MM.1S (cell line): Measurements from ENCODE around the gene ZNF546.

Experiments used
- DNase-seq: peaks from one replicate; pipeline ENCODE4 v3.0.0-alpha.2; 2015
- H2AFZ ChIP-seq: fragments of 300-600 bp; sonication (generic); 2 replicates; pipeline ENCODE4 v1.6.0; 2016; ENCODE audit warnings: antibody characterized with exemption, low read length
- H3F3A ChIP-seq: fragments of 300-600 bp; sonication (generic); 2 replicates; pipeline ENCODE4 v1.6.1; 2016; ENCODE audit warnings: mild to moderate bottlenecking, antibody characterized with exemption, low read length, moderate library complexity, mixed read lengths; ENCODE audit not compliant: insufficient read depth
- H3K27ac ChIP-seq: fragments of 300-600 bp; sonication (generic); 2 replicates; pipeline ENCODE4 v1.5.1; 2016; ENCODE audit warnings: mild to moderate bottlenecking, low read length
- H3K27me3 ChIP-seq: fragments of 300-600 bp; sonication (generic); replicated peaks from 2 replicates; pipeline ENCODE4 v1.6.0; 2016; ENCODE audit warnings: low read length; ENCODE audit not compliant: insufficient read depth
- H3K36me3 ChIP-seq: fragments of 300-600 bp; sonication (generic); replicated peaks from 2 replicates; pipeline ENCODE4 v1.6.1; 2016; ENCODE audit warnings: mild to moderate bottlenecking, low read length, mixed read lengths; ENCODE audit not compliant: insufficient read depth
- H3K4me1 ChIP-seq: fragments of 300-600 bp; sonication (generic); 2 replicates; pipeline ENCODE4 v1.6.1; 2016; ENCODE audit warnings: low read length, mixed read lengths
- H3K4me2 ChIP-seq: fragments of 300-600 bp; sonication (generic); 2 replicates; pipeline ENCODE4 v1.6.0; 2016; ENCODE audit warnings: low read depth, low read length
- H3K4me3 ChIP-seq: fragments of 300-600 bp; sonication (generic); 2 replicates; pipeline ENCODE4 v1.5.1; 2016; ENCODE audit warnings: low read length, mixed read lengths
- H3K79me2 ChIP-seq: fragments of 300-600 bp; sonication (generic); 2 replicates; pipeline ENCODE4 v1.6.1; 2016; ENCODE audit warnings: mixed run types, low read length, mixed read lengths
- H3K9ac ChIP-seq: fragments of 300-600 bp; sonication (generic); 2 replicates; pipeline ENCODE4 v1.6.1; 2016; ENCODE audit warnings: low read length, mixed read lengths
- H3K9me2 ChIP-seq: fragments of 300-600 bp; sonication (generic); replicated peaks from 2 replicates; pipeline ENCODE4 v1.6.1; 2016; ENCODE audit warnings: mild to moderate bottlenecking, low read length, mixed read lengths; ENCODE audit not compliant: insufficient read depth
- H3K9me3 ChIP-seq: fragments of 300-600 bp; sonication (generic); replicated peaks from 2 replicates; pipeline ENCODE4 v1.6.1; 2016; ENCODE audit warnings: mild to moderate bottlenecking, low read length, mixed read lengths; ENCODE audit not compliant: insufficient read depth
- H4K20me1 ChIP-seq: fragments of 300-600 bp; sonication (generic); 2 replicates; pipeline ENCODE4 v1.6.1; 2016; ENCODE audit warnings: mild to moderate bottlenecking, low read length, moderate library complexity, mixed read lengths; ENCODE audit not compliant: insufficient read depth
- CTCF ChIP-seq: fragments of 300-600 bp; sonication (generic); IDR thresholded peaks from 2 replicates; pipeline ENCODE4 v1.5.1; 2016; ENCODE audit warnings: antibody characterized with exemption, low read length, mixed read lengths
- EZH2 ChIP-seq: fragments of 300-600 bp; sonication (generic); optimal IDR thresholded peaks from 2 replicates; pipeline ENCODE3; 2017; ENCODE audit warnings: low read depth, mild to moderate bottlenecking, antibody characterized with exemption, low read length, mixed read lengths
- EZH2phosphoT487 ChIP-seq: fragments of 300-600 bp; sonication (generic); IDR thresholded peaks from 2 replicates; pipeline ENCODE4 v1.6.1; 2018; ENCODE audit warnings: antibody characterized with exemption, low read length

Gene ZNF546

DNA sequence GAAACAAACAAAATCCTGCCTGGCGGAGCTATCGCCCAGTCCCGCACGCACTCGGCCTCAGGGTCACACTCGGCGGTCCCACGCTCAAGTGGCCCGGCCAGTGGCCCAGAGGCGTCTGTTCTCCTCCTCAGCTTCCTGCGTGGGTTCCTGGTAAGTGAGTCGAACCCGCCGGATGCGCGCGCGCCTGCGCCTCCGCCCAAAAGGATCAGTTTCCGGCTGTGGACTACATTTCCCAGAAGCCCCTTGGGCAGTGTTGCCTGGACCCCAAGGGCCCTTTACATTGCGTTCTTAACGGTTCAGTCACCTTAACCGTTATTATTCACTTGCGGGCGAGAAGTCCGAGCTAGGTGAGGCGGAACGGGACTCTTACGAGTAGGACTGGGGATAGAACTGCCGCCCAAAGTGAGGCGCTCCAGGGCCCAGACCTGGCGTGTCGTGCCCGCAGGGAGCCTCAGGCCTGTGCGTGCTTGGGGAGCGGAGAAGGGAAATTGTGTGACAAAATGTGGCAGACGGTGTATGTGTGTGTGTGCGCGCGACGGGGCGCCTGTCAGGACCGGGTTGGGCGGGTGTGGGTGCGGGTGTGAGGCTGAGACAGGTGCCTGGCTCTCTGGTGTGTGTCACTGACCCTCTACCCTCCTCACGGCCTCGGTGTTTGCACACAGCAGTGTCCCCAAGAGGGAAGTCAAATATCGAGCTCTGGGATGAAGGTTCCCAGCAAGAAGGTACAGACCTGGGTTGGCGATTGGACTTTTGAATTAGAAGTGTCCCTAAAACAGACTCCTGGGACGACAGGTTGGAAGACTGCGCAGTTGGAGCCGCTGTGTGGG is at the start of gene ZNF546:
Gene ZNF546 (plus strand): TSS at position 250 of the 827 bp plus-strand sequence. CDS start 1,267 bp downstream, outside the sequence.
- peak within 1 kb of the TSS; percentile 56 for H3K9ac ChIP-seq
- H3K9me2 ChIP-seq = no peaks in the 10 kb centered on the region
- no peaks in the 10 kb centered on the region for H3K36me3 ChIP-seq
- peak; percentile 92 for DNase-seq
- TF ChIP-seq CTCF = no peak
- TF ChIP-seq EZH2 = no peak
- no peak for TF ChIP-seq EZH2phosphoT487
- H3F3A ChIP-seq = peaks cover 2% of the 10 kb centered on the region; the same call in 1 of the 2 replicates
- no peaks in the 10 kb centered on the region for H4K20me1 ChIP-seq
- 0 out of 2 replicates have a peak, but pooled peaks cover 3% of the 10 kb centered on the region for H3K4me1 ChIP-seq
- H3K9me3 ChIP-seq = no peaks in the 10 kb centered on the region
- H3K4me3 ChIP-seq = peak within 1 kb of the TSS; percentile 89
- H3K4me2 ChIP-seq = peak within 1 kb of the TSS; percentile 67
- H3K79me2 ChIP-seq = peaks cover 16% of the 10 kb centered on the region
- peak within 1 kb of the TSS; percentile 38; the same call in 1 of the 2 replicates for H3K27ac ChIP-seq
- peak within 1 kb of the TSS; percentile 88 for H2AFZ ChIP-seq
- no peaks in the 10 kb centered on the region for H3K27me3 ChIP-seq

DNA sequence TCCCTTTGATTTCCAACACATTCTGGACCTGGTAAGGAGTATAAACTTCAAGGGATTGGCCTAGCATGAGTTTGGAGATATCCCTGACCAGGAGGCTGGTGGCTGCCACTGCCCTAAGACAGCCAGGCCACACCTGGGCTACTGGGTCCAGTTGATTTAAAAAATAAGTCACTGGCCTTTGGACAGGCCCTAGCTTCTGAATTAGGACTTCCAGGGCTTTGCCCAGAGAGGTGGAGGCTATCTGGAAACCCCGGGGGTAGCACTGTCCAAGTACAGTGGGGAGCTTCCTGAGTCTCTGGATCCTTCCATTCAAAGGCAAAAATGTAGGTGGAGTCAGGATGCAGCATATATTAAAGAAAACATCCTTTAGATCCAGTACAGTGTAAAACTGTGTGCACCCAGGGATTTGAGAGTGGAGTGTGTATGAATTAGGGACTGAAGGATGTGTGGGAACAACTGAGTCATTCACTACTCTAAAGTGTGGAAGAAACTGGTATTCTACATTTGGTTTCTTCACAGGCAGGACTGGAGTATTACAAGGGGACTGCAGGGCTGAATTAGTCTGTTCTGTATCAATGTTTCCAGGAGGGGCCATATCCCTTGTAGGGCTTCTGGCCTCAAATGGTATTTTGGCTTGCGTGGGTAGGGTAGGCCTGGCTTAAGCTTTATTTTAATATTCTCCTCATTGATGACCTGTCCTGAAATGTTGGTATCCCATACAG is 47.7 kb upstream of the ZNF546 start:
- Histone ChIP-seq H3K9me3 (no peaks in the 10 kb centered on the region), H3K4me2 (no peak overlapping the region), H4K20me1 (no peaks in the 10 kb centered on the region), H3K9me2 (no peaks in the 10 kb centered on the region), H3K36me3 (no peaks in the 10 kb centered on the region), H3F3A (no peaks in the 10 kb centered on the region), H3K4me1 (peaks cover 16% of the 10 kb centered on the region), H3K4me3 (no peak overlapping the region), H3K27ac (no peak overlapping the region), H2AFZ (no peak overlapping the region), H3K27me3 (no peaks in the 10 kb centered on the region), H3K79me2 (no peaks in the 10 kb centered on the region), H3K9ac (no peak overlapping the region)
- TF ChIP-seq EZH2phosphoT487 (no peak), EZH2 (no peak), CTCF (no peak)
- no peak for DNase-seq

- Histone ChIP-seq H3K9ac (no peak overlapping the region), H3K4me2 (no peak overlapping the region), H3F3A (no peaks in the 10 kb centered on the region), H3K79me2 (no peaks in the 10 kb centered on the region), H3K36me3 (no peaks in the 10 kb centered on the region), H2AFZ (no peak overlapping the region), H3K9me2 (no peaks in the 10 kb centered on the region), H3K4me3 (no peak overlapping the region), H3K27me3 (no peaks in the 10 kb centered on the region), H4K20me1 (no peaks in the 10 kb centered on the region), H3K4me1 (peaks cover 16% of the 10 kb centered on the region), H3K9me3 (no peaks in the 10 kb centered on the region), H3K27ac (no peak overlapping the region)
- no peak for TF ChIP-seq EZH2phosphoT487
- TF ChIP-seq EZH2 = no peak
- no peak for TF ChIP-seq CTCF
- DNase-seq = no peak
These were observed 45.7 kb upstream of the ZNF546 start for GRCh38 chr19:39951065-39951650.
